Liver (tissue), 3 donors: ENCODE data around the gene MAPKBP1.

Source experiments
- ATF3 ChIP-seq: IDR thresholded peaks from 2 replicates; pipeline ENCODE4 v1.6.1; 2016; ENCODE audit warnings: antibody characterized with exemption
- CTCF ChIP-seq: fragments of 150-350 bp; IDR thresholded peaks from 2 replicates; pipeline ENCODE4 v1.5.1; 2017; ENCODE audit warnings: improper control_type of control experiment, low read depth, low read length; ENCODE audit not compliant: missing input control
- EGR1 ChIP-seq, 2 donors: IDR thresholded peaks; 2 replicates each; pipeline ENCODE4 v1.6.1; 2016 to 2018; ENCODE audit warnings: antibody characterized with exemption in 2 of 2, low read depth in 2 of 2
- GABPA ChIP-seq, 2 donors: IDR thresholded peaks in 1 of 2; conservative IDR thresholded peaks in 1 of 2; 2 replicates each; pipeline ENCODE4 v1.6.1; 2016; ENCODE audit warnings: antibody characterized with exemption in 2 of 2, mild to moderate bottlenecking in 1 of 2, moderate library complexity in 1 of 2
- HNF4A ChIP-seq, 2 donors: conservative IDR thresholded peaks; 2 replicates each; pipeline ENCODE4 v1.6.1; 2016; ENCODE audit warnings: antibody characterized with exemption in 2 of 2, mild to moderate bottlenecking in 2 of 2
- HNF4G ChIP-seq: IDR thresholded peaks from 2 replicates; pipeline ENCODE4 v1.6.1; 2016; ENCODE audit warnings: antibody characterized with exemption
- JUND ChIP-seq, 2 donors: IDR thresholded peaks; 2 replicates each; pipeline ENCODE4 v1.6.1; 2016; ENCODE audit warnings: antibody characterized with exemption in 2 of 2
- MAX ChIP-seq: IDR thresholded peaks from 2 replicates; pipeline ENCODE4 v1.6.1; 2016; ENCODE audit warnings: antibody characterized with exemption
- NR2F2 ChIP-seq: IDR thresholded peaks from 2 replicates; pipeline ENCODE4 v1.6.1; 2016; ENCODE audit warnings: antibody characterized with exemption
- RAD21 ChIP-seq, 2 donors: IDR thresholded peaks; 2 replicates each; pipeline ENCODE4 v1.6.1; 2016; ENCODE audit warnings: antibody characterized with exemption in 2 of 2, mild to moderate bottlenecking in 2 of 2
- REST ChIP-seq: IDR thresholded peaks from 2 replicates; pipeline ENCODE4 v1.6.1; 2016; ENCODE audit warnings: antibody characterized with exemption, mild to moderate bottlenecking
- RXRA ChIP-seq, 2 donors: IDR thresholded peaks; 2 replicates each; pipeline ENCODE4 v1.6.1; 2017 to 2018; ENCODE audit warnings: antibody characterized with exemption in 2 of 2, mild to moderate bottlenecking in 1 of 2
- TAF1 ChIP-seq: conservative IDR thresholded peaks from 2 replicates; pipeline ENCODE4 v1.6.1; 2016; ENCODE audit warnings: antibody characterized with exemption, mild to moderate bottlenecking
- YY1 ChIP-seq: IDR thresholded peaks from 2 replicates; pipeline ENCODE4 v1.6.1; 2016; ENCODE audit warnings: antibody characterized with exemption, mild to moderate bottlenecking
- donor health status: healthy.
- donor health status: healthy.

GRCh38 chr15:41779662-41780157 lies 5.4 kb downstream of the MAPKBP1 start:
- no peak for TF ChIP-seq MAX
- no peak for TF ChIP-seq CTCF
- no peak for TF ChIP-seq YY1
- no peak for TF ChIP-seq REST
- no peak for TF ChIP-seq JUND (IDR thresholded peaks at IDR 0.05)
- no peak for TF ChIP-seq TAF1
- no peak for TF ChIP-seq RAD21 (IDR thresholded peaks at IDR 0.05)
- TF ChIP-seq ATF3, result no peak
- no peak for TF ChIP-seq NR2F2
- TF ChIP-seq HNF4A (conservative IDR thresholded peaks at IDR 0.05), result no peak
- no peak for TF ChIP-seq EGR1 (IDR thresholded peaks at IDR 0.05; ENCODE audit: low read depth in 2 of 2)
- no peak for TF ChIP-seq RXRA (IDR thresholded peaks at IDR 0.05)
- no peak for TF ChIP-seq GABPA (IDR thresholded peaks at IDR 0.05 in 1 of 2, conservative IDR thresholded peaks at IDR 0.05 in 1 of 2)
- no peak for TF ChIP-seq HNF4G
